ENCODE measurements around the gene ATP6V1D. TPM values are rescaled to one million over a fixed set of nuclear protein-coding genes. Genes with fewer than 3 reads are reported as not detected.
"Not testable (repeated sequence)": the region's sequence is repeated elsewhere in the genome, so short reads cannot be mapped to it uniquely, and the experiment has no call there.

Gene ATP6V1D
- total and polyA plus RNA-seq, 2 experiments from 2014 or later, result 61.5 to 105 TPM

- TF ChIP-seq REST (IDR thresholded peaks at IDR 0.05; ENCODE audit: unreplicated experiment) (no peak), STAT1 (IDR thresholded peaks at IDR 0.05; ENCODE audit: unreplicated experiment) (no peak), POLR2AphosphoS5 (IDR thresholded peaks at IDR 0.05; ENCODE audit: low read depth) (no peak), ZNF114 (CRISPR knock-in tag; IDR thresholded peaks at IDR 0.05) (no peak), NANOG (IDR thresholded peaks at IDR 0.05; ENCODE audit: borderline replicate concordance) (no peak), EZH2phosphoT487 (IDR thresholded peaks at IDR 0.05; ENCODE audit: unreplicated experiment) (no peak)
- TF ChIP-seq, protein P1, sequence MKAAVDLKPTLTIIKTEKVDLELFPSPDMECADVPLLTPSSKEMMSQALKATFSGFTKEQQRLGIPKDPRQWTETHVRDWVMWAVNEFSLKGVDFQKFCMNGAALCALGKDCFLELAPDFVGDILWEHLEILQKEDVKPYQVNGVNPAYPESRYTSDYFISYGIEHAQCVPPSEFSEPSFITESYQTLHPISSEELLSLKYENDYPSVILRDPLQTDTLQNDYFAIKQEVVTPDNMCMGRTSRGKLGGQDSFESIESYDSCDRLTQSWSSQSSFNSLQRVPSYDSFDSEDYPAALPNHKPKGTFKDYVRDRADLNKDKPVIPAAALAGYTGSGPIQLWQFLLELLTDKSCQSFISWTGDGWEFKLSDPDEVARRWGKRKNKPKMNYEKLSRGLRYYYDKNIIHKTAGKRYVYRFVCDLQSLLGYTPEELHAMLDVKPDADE (IDR thresholded peaks at IDR 0.05), result no peak
These were observed 27.1 kb downstream of the ATP6V1D start (continued) for GRCh38 chr14:67332468-67332867.

DNA sequence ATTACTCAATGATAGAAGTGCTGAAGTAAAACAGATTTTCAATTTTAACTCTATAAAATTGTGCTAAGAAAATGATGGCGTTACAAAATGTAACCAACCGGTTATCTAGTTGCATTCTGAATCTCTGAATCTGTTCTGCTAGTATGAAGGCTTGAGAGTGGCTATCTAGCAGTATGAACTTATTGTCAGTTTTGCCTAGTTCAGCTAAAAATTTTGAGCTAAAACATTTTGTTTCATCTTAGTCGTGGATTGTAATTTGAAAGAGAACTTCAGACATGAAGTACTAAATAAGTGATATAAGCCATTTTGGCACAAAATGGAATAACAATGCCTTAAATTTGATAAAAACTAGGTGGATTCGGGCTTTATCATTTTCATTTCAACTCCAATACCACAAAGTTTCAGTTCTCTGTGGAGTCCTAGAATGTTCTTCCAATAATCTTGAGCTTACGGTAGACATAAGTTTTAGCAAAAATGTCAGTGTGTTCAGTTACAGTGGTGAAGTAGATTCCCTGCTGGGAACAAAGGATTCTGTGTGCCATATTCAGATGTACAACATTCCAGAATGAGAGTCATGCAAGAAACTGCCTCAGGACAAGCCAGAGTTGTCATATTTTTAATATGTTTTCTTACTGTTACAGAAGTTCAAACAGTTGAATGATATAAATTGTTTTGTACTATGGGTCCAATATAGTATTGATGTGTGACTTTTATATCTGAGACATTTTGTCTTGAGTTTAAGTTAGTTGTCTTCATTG is 28.1 kb downstream of the ATP6V1D start:
- Histone ChIP-seq H3K27me3 (ENCODE audit: insufficient read depth) (no peaks in the 10 kb centered on the region), H3K4me1 (ENCODE audit: insufficient read depth) (no peaks in the 10 kb centered on the region), H3K4me2 (no peak overlapping the region), H3K4me3 (no peak overlapping the region), H3K27ac (ENCODE audit: low read depth) (no peak overlapping the region), H3K9me2 (ENCODE audit: insufficient read depth) (no peaks in the 10 kb centered on the region), H2AFZ (no peak overlapping the region), H4K20me1 (replicated peaks; ENCODE audit: insufficient read depth) (no peaks in the 10 kb centered on the region; the same call in 1 of the 2 replicates), H3F3A (replicated peaks; ENCODE audit: low read depth) (no peaks in the 10 kb centered on the region), H3K79me2 (replicated peaks; ENCODE audit: insufficient read depth) (no peaks in the 10 kb centered on the region), H3K36me3 (ENCODE audit: insufficient read depth) (peaks cover 10% of the 10 kb centered on the region; the same call in 1 of the 2 replicates)
- Mint-ChIP-seq H3K4me3 (no peak overlapping the region), H3K36me3 (ENCODE audit: low read depth) (peaks cover 52% of the 10 kb centered on the region; the same call in 2 of the 3 replicates), H3K4me1 (no peaks in the 10 kb centered on the region), H3K9me3 (no peaks in the 10 kb centered on the region), H3K27me3 (ENCODE audit: insufficient read depth, low read depth, poor library complexity) (peaks cover 2% of the 10 kb centered on the region), H3K27ac (no peak overlapping the region)
- TF ChIP-seq ZNF331 (CRISPR knock-in tag; IDR thresholded peaks at IDR 0.05; ENCODE audit: low read depth) (no peak), REST (IDR thresholded peaks at IDR 0.05; ENCODE audit: unreplicated experiment) (no peak), CREB1 (CRISPR knock-in tag; IDR thresholded peaks at IDR 0.05; ENCODE audit: low read depth) (no peak), STAT1 (IDR thresholded peaks at IDR 0.05; ENCODE audit: unreplicated experiment) (no peak), JUNB (IDR thresholded peaks at IDR 0.05; ENCODE audit: unreplicated experiment) (no peak)
- TF ChIP-seq, protein P1 (IDR thresholded peaks at IDR 0.05), result no peak
- ATAC-seq, result no peak
- DNase-seq (ENCODE audit: low spot score), result no peak

GRCh38 chr14:67329666-67330065 is 29.9 kb downstream of the ATP6V1D start:
- not testable (repeated sequence) for H3K9me3 Mint-ChIP-seq; H3K4me1 Mint-ChIP-seq; H3K4me3 ChIP-seq; H4K20me1 ChIP-seq (replicated peaks; ENCODE audit: insufficient read depth); H3K27me3 ChIP-seq (ENCODE audit: insufficient read depth); H3K9me2 ChIP-seq (ENCODE audit: insufficient read depth); H3K79me2 ChIP-seq (replicated peaks; ENCODE audit: insufficient read depth); H3K27ac Mint-ChIP-seq; H3K4me1 ChIP-seq (ENCODE audit: insufficient read depth); DNase-seq (ENCODE audit: low spot score); H3K4me2 ChIP-seq; H3F3A ChIP-seq (replicated peaks; ENCODE audit: low read depth); H2AFZ ChIP-seq; H3K36me3 ChIP-seq (ENCODE audit: insufficient read depth); H3K27me3 Mint-ChIP-seq (ENCODE audit: insufficient read depth, low read depth, poor library complexity); H3K27ac ChIP-seq (ENCODE audit: low read depth); ATAC-seq; H3K4me3 Mint-ChIP-seq
- peaks cover 46% of the 10 kb centered on the region; the same call in 2 of the 3 replicates for H3K36me3 Mint-ChIP-seq (ENCODE audit: low read depth)

Measured in GM23338 (cell line).